HepG2 (cell line): ENCODE measurements around the gene NDUFAF8. TPM values are rescaled to one million over a fixed set of nuclear protein-coding genes. Genes with fewer than 3 reads are reported as not detected.

ENCODE experiments used
- ATAC-seq: fragments of 200-7000 bp; cut with Tn5 transposase; 3 replicates; pipeline ENCODE4 v1.9.1; 2020; ENCODE audit warnings: mild to moderate bottlenecking, moderate library complexity
- BruUV-seq: library from RNA; stranded (reverse); fragments of 400-500 nt; replicated peaks from 2 replicates; lab custom pipeline; 2021; lab: Mats Ljungman, UMichigan
- CTCF ChIA-PET: fragments of 300-600 bp; formaldehyde crosslinking; extraction: SDS; loops from one replicate; lab custom pipeline; 2021; ENCODE audit warnings: low total read pairs, inconsistent platforms, low intra/inter-chr PET ratio; lab: Yijun Ruan, JAX
- POLR2A ChIA-PET: fragments of 350-600 bp; sonication (Branson Sonifier 250); formaldehyde crosslinking; loops from one replicate; lab custom pipeline; 2020; ENCODE audit warnings: antibody characterized with exemption, inconsistent platforms; lab: Yijun Ruan, JAX
- DNase-seq: peaks from one replicate; pipeline ENCODE4 v3.0.0-alpha.2; 2015; ENCODE audit warnings: low spot score
- FAIRE-seq: peaks from 3 replicates; lab custom pipeline; 2011; peaks lifted over from hg19 to GRCh38; lab: Jason Lieb, UNC
- H2AFZ ChIP-seq: one replicate; pipeline ENCODE4 v1.6.1; 2011; ENCODE audit warnings: low read length, inconsistent platforms
- H3K27ac ChIP-seq: fragments of 300-600 bp; 3 replicates; pipeline ENCODE4 v1.8.0; 2011; ENCODE audit warnings: mixed run types, mild to moderate bottlenecking, mixed read lengths, low read length, inconsistent platforms; ENCODE audit not compliant: insufficient read depth; ENCODE audit errors: extremely low read length
- H3K27me3 ChIP-seq, 2 experiments: fragments of 200-600 bp in 1 of 2; 2 replicates in 1 of 2; 3 replicates in 1 of 2; pipeline versions ENCODE4 v1.6.0 to v1.8.0; 2011; ENCODE audit warnings: low read length in 2 of 2, mild to moderate bottlenecking in 2 of 2, moderate library complexity in 2 of 2, inconsistent platforms in 1 of 2; ENCODE audit not compliant: insufficient read depth in 2 of 2, control insufficient read depth in 1 of 2
- H3K36me3 ChIP-seq, 2 experiments: fragments of 200-600 bp in 1 of 2; replicated peaks in 1 of 2; 2 replicates in 1 of 2; 3 replicates in 1 of 2; pipeline versions ENCODE4 v1.5.1 to v1.8.0; 2011; ENCODE audit warnings: low read length in 2 of 2, inconsistent platforms in 1 of 2; ENCODE audit not compliant: insufficient read depth in 2 of 2, control insufficient read depth in 1 of 2
- H3K4me1 ChIP-seq: 2 replicates; pipeline ENCODE4 v1.5.1; 2012; ENCODE audit warnings: low read length, inconsistent platforms; ENCODE audit not compliant: insufficient read depth
- H3K4me2 ChIP-seq: 2 replicates; pipeline ENCODE4 v1.6.0; 2011; ENCODE audit warnings: low read depth, low read length, inconsistent platforms
- H3K4me3 ChIP-seq, 3 experiments: fragments of 200-600 bp in 1 of 3; sonication (generic), shearing (Covaris generic) in 1 of 3; replicated peaks in 1 of 3; 2 replicates each; pipeline ENCODE4 v1.5.1; 2011 to 2016; ENCODE audit warnings: low read length in 3 of 3, inconsistent platforms in 2 of 3, low read depth in 2 of 3, mild to moderate bottlenecking in 2 of 3, control low read depth in 1 of 3, mixed read lengths in 1 of 3; ENCODE audit not compliant: insufficient read depth in 1 of 3
- H3K79me2 ChIP-seq: one replicate; pipeline ENCODE4 v1.6.1; 2011; ENCODE audit warnings: low read length, inconsistent platforms; ENCODE audit not compliant: insufficient read depth
- H3K9ac ChIP-seq: 2 replicates; pipeline ENCODE4 v1.6.0; 2011; ENCODE audit warnings: mild to moderate bottlenecking, low read depth, low read length, inconsistent platforms; ENCODE audit not compliant: insufficient read depth
- H3K9me3 ChIP-seq: 2 replicates; pipeline ENCODE4 v1.5.1; 2012; ENCODE audit warnings: mild to moderate bottlenecking, low read length
- H4K20me1 ChIP-seq: 2 replicates; pipeline ENCODE4 v1.6.0; 2011; ENCODE audit warnings: inconsistent platforms, mild to moderate bottlenecking, low read length, moderate library complexity; ENCODE audit not compliant: insufficient read depth
- ATF7-NPFF ChIP-seq: sonication (generic); formaldehyde crosslinking; IDR thresholded peaks from 2 replicates; pipeline ENCODE4 v1.8.1; 2023; ENCODE audit warnings: mild to moderate bottlenecking, low read depth, missing genetic modification reagents, moderate library complexity
- ETV5 ChIP-seq: IDR thresholded peaks from 2 replicates; pipeline ENCODE4 v1.6.1; 2018; ENCODE audit warnings: missing biosample characterization, missing genetic modification reagents, inconsistent platforms, borderline replicate concordance
- FOXO1 ChIP-seq: sonication (generic); formaldehyde crosslinking; IDR thresholded peaks from 2 replicates; pipeline ENCODE4 v1.4.0; 2020; ENCODE audit warnings: missing genetic modification reagents
- HNRNPK ChIP-seq: fragments of 200-400 bp; formaldehyde crosslinking; IDR thresholded peaks from 2 replicates; pipeline ENCODE4 v1.6.1; 2018; ENCODE audit warnings: low read length, low read depth, moderate library complexity, mild to moderate bottlenecking; ENCODE audit not compliant: poor library complexity, severe bottlenecking
- KLF16 ChIP-seq, 2 experiments: sonication (generic) in 1 of 2; formaldehyde crosslinking in 1 of 2; IDR thresholded peaks; 2 replicates each; pipeline versions ENCODE4 v1.6.1 to v1.8.0; 2016 to 2023; ENCODE audit warnings: missing genetic modification reagents in 2 of 2, missing compliant biosample characterization in 1 of 2
- MLXIP ChIP-seq: sonication (generic); formaldehyde crosslinking; IDR thresholded peaks from 2 replicates; pipeline ENCODE4 v1.9.0; 2021; ENCODE audit warnings: missing genetic modification reagents, borderline replicate concordance
- NFKBIZ ChIP-seq: IDR thresholded peaks from 2 replicates; pipeline ENCODE4 v1.6.1; 2018; ENCODE audit warnings: missing genetic modification reagents, missing compliant biosample characterization
- PHF20 ChIP-seq: sonication (generic); formaldehyde crosslinking; IDR thresholded peaks from 2 replicates; pipeline ENCODE4 v1.5.0; 2020; ENCODE audit warnings: mild to moderate bottlenecking, missing genetic modification reagents
- SNAI1 ChIP-seq: sonication (generic); formaldehyde crosslinking; IDR thresholded peaks from 2 replicates; pipeline ENCODE4 v1.5.0; 2020; ENCODE audit warnings: mild to moderate bottlenecking, missing genetic modification reagents, borderline replicate concordance
- ZBTB14 ChIP-seq: sonication (generic); formaldehyde crosslinking; IDR thresholded peaks from 2 replicates; pipeline ENCODE4 v1.4.0; 2020; ENCODE audit warnings: missing genetic modification reagents
- ZFP1 ChIP-seq: IDR thresholded peaks from 2 replicates; pipeline ENCODE4 v1.6.1; 2016
- ZKSCAN5 ChIP-seq: sonication (generic); formaldehyde crosslinking; IDR thresholded peaks from 2 replicates; pipeline ENCODE4 v1.5.1; 2020; ENCODE audit warnings: mild to moderate bottlenecking, missing genetic modification reagents
- ZNF564 ChIP-seq: sonication (generic); formaldehyde crosslinking; IDR thresholded peaks from 2 replicates; pipeline ENCODE4 v1.8.1; 2023; ENCODE audit warnings: mild to moderate bottlenecking, missing genetic modification reagents
- ZNF75D ChIP-seq: sonication (generic); formaldehyde crosslinking; IDR thresholded peaks from 2 replicates; pipeline ENCODE4 v1.8.1; 2023; ENCODE audit warnings: missing genetic modification reagents, mild to moderate bottlenecking, borderline replicate concordance
- ZNF761 ChIP-seq: sonication (generic); formaldehyde crosslinking; conservative IDR thresholded peaks from 2 replicates; pipeline ENCODE4 v1.4.0; 2020; ENCODE audit warnings: mild to moderate bottlenecking, missing genetic modification reagents
- WGBS: methylation state at CpG from one replicate; pipeline ENCODE4 v1.1.6; 2017; ENCODE audit warnings: low lambda C conversion rate; 5-methylcytosine and 5-hydroxymethylcytosine counted together
- in situ Hi-C: cut with HindIII; loops from 2 replicates; pipeline ENCODE4 v1.10.0; 2017; ENCODE audit warnings: low pct_unique_long_range_greater_than_20kb; ENCODE audit not compliant: extremely low pct_ligation_motif_present
- intact Hi-C: fragments of 100-400 bp; cut with micrococcal nuclease; formaldehyde crosslinking; loops from one replicate; pipeline ENCODE4 v1.10.0; 2022; ENCODE audit not compliant: unreplicated experiment
- polyA plus RNA-seq, 8 experiments: library from polyadenylated mRNA; depleted of rRNA in 3 of 8; stranded (reverse) in 7 of 8; unstranded in 1 of 8; fragments of >200 nt; fragmentation: Illumina TruSeq in 4 of 8; extraction: Trizol in 4 of 8; gene quantifications; 2 replicates each; pipeline versions ENCODE4 v1.2.1 to v1.2.3, GENCODE V29; 2011 to 2016; ENCODE audit warnings: low read depth in 4 of 8, missing spikeins in 1 of 8, mixed read lengths in 1 of 8; ENCODE audit not compliant: insufficient read depth in 1 of 8
- total RNA-seq, 5 experiments: library from RNA; depleted of rRNA; stranded (reverse); fragments of >200 nt; fragmentation: Illumina TruSeq; extraction: Trizol; gene quantifications; 2 replicates each; pipeline ENCODE4 v1.2.3, GENCODE V29; 2016; ENCODE audit warnings: low read depth in 1 of 5
- TF ChIP-seq, protein P1 (sequence below): sonication (generic); formaldehyde crosslinking; IDR thresholded peaks from 2 replicates; pipeline ENCODE4 v1.4.0; 2020; ENCODE audit warnings: mild to moderate bottlenecking, missing genetic modification reagents
- TF ChIP-seq, protein P2 (sequence below): IDR thresholded peaks from 2 replicates; pipeline ENCODE4 v1.6.1; 2018; ENCODE audit warnings: missing genetic modification reagents

The NDUFAF8 gene
- total and polyA plus RNA-seq, 2 of the 13 experiments (the other 11 are each of a cell fraction or from before 2014, with no cell fraction given), result 75.6 to 233 TPM

DNA sequence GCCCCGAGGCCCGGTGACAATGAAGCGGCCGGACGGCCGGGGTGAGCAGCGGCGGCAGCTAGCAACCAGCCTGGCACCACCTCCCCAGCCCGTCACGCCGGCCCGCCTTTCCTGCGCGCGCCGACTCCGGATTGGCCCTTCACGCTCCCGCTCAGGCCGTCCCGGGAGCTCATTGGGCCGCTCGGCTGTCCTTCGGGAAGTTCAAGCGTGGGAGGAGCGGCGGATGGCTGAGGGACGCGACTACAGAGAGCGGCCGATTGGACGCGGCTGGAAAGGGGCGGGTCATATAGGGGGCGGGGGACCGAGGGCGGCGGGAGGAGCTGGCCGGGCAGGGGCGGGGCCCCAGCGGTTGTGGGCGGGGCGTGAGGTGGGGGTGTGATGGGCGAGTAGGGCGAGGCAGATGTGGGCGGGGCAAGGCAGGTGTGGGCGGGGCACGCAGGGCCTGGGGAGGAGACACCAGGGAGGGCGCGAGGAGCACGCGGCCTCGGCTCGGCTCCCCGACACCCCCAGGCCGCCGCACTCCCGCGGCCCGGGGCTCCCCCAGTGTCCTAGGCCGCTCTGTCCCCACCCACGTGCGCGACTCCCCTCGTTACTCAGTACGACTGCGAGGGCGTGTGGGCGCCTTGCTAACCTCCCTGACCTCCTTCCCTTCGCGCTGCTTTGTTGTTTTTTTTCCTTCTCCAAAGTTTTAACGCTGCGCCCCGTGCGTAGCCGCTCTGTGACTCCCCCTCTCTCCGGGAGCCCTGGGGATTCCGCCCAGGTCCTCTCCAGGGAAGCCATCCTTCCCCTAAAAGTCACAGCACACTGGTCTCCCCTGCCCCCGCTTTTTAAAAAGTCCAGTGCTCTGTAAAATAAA is 16.0 kb upstream of the NDUFAF8 start, which contains the start of gene CEP131:
Gene CEP131, minus strand, starts transcription at position 60 of the 856 bp plus-strand sequence. CDS start 2,909 bp downstream, outside the sequence.
- FAIRE-seq (peak; percentile 66), DNase-seq (peak; percentile 97), ATAC-seq (peak; percentile 97)
- H3K79me2 ChIP-seq, result peaks cover 12% of the 10 kb centered on the region
- intact Hi-C loops, result loop anchor here (1.0 to 5.0 kb wide), 2 partner anchors 16 to 81 kb away; partner anchors contain the start of genes NDUFAF8 and TEPSIN
- peaks cover 32% of the 10 kb centered on the region for H3K4me1 ChIP-seq
- peak within 1 kb of the TSS; percentile 93 for H3K4me2 ChIP-seq
- H2AFZ ChIP-seq, result no peak within 1 kb of the TSS
- peaks cover 5 to 9% of the 10 kb centered on the region in 2 experiments; a peak in 4 of 5 replicates for H3K36me3 ChIP-seq
- CTCF ChIA-PET, result no interaction called here
- BruUV-seq, result no TSS peak
- no peaks in the 10 kb centered on the region for H3K9me3 ChIP-seq
- WGBS, result 3% methylated on average over 53 of the region's 79 CpGs
- H3K27ac ChIP-seq, result peak within 1 kb of the TSS; percentile 56
- H3K27me3 ChIP-seq, result no peaks in the 10 kb centered on the region
- peak within 1 kb of the TSS; percentile 76 for H3K9ac ChIP-seq
- H3K4me3 ChIP-seq, result peak within 1 kb of the TSS; percentile 63 to 91 (median 87)
- in situ Hi-C loops, result no loop called here
- POLR2A ChIA-PET, result interaction anchor here (0.5 to 1.4 kb wide), 26 partner anchors 9 to 676 kb away, joined by 3 to 61 read pairs (median 4); partner anchors contain the start of genes ACTG1, BAHCC1, NDUFAF8 and PVALEF
- no peaks in the 10 kb centered on the region; the same call in 1 of the 2 replicates for H4K20me1 ChIP-seq
- TF ChIP-seq, protein P1, sequence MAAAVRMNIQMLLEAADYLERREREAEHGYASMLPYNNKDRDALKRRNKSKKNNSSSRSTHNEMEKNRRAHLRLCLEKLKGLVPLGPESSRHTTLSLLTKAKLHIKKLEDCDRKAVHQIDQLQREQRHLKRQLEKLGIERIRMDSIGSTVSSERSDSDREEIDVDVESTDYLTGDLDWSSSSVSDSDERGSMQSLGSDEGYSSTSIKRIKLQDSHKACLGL (CRISPR knock-in tag), result peak; percentile 94
- TF ChIP-seq MLXIP (no peak), ETV5 (CRISPR knock-in tag) (no peak), ZFP1 (CRISPR knock-in tag) (no peak), ZKSCAN5 (no peak), SNAI1 (peak; percentile 85; the same call in 1 of the 2 replicates), NFKBIZ (CRISPR knock-in tag) (peak; percentile 57; the same call in 1 of the 2 replicates), ZNF761 (peak; percentile 38; the same call in 1 of the 2 replicates), FOXO1 (0 out of 2 replicates have a peak, but pooled peaks have one; percentile 9), ZBTB14 (CRISPR knock-in tag) (no peak), PHF20 (CRISPR knock-in tag) (peak; percentile 76), ZNF564 (no peak), KLF16 (CRISPR knock-in tag; IDR thresholded peaks at IDR 0.05) (peak in 1 of 2 experiments; percentile 73; a peak in 2 of 4 replicates), ATF7-NPFF (CRISPR knock-in tag) (peak; percentile 77; the same call in 1 of the 2 replicates), ZNF75D (CRISPR knock-in tag) (no peak), HNRNPK (peak; percentile 76)
- TF ChIP-seq, protein P2, sequence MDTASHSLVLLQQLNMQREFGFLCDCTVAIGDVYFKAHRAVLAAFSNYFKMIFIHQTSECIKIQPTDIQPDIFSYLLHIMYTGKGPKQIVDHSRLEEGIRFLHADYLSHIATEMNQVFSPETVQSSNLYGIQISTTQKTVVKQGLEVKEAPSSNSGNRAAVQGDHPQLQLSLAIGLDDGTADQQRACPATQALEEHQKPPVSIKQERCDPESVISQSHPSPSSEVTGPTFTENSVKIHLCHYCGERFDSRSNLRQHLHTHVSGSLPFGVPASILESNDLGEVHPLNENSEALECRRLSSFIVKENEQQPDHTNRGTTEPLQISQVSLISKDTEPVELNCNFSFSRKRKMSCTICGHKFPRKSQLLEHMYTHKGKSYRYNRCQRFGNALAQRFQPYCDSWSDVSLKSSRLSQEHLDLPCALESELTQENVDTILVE (CRISPR knock-in tag), result no peak
